H1 (cell line): ENCODE results near the gene FAM162A. TPM values are rescaled to one million over a fixed set of nuclear protein-coding genes. Genes with fewer than 3 reads are reported as not detected.

Experiments used
- CTCF ChIA-PET: fragments of 300-600 bp; sonication (Branson Sonifier 250); formaldehyde crosslinking; loops from one replicate; lab custom pipeline; 2021; ENCODE audit not compliant: partially characterized antibody; lab: Charles Lee
- POLR2A ChIA-PET: fragments of 300-600 bp; sonication (Branson Sonifier 250); formaldehyde crosslinking; loops from one replicate; lab custom pipeline; 2021; ENCODE audit warnings: inconsistent platforms; ENCODE audit not compliant: partially characterized antibody; lab: Charles Lee
- DNase-seq, 2 experiments: peaks; one replicate each; pipeline versions ENCODE4 v3.0.0 to v3.0.0-alpha.2; 2010 to 2022; ENCODE audit warnings: low spot score in 2 of 2, low read depth in 1 of 2, mixed read lengths in 1 of 2
- FAIRE-seq: peaks from 2 replicates; lab custom pipeline; 2011; peaks lifted over from hg19 to GRCh38; lab: Jason Lieb, UNC
- H2AFZ ChIP-seq: 2 replicates; pipeline ENCODE4 v1.8.1; 2012; ENCODE audit warnings: low read length, inconsistent platforms
- H2AK5ac ChIP-seq: 2 replicates; pipeline ENCODE4 v1.6.1; 2013; ENCODE audit warnings: low read depth, low read length
- H2BK120ac ChIP-seq: replicated peaks from 2 replicates; pipeline ENCODE3; 2013; ENCODE audit warnings: low read depth, low read length, inconsistent platforms
- H2BK12ac ChIP-seq: 2 replicates; pipeline ENCODE4 v1.6.1; 2013; ENCODE audit warnings: low read depth, low read length
- H2BK15ac ChIP-seq: 2 replicates; pipeline ENCODE4 v1.6.1; 2013; ENCODE audit warnings: low read length
- H2BK20ac ChIP-seq: 2 replicates; pipeline ENCODE4 v1.6.1; 2013; ENCODE audit warnings: low read length
- H2BK5ac ChIP-seq: 2 replicates; pipeline ENCODE4 v1.6.1; 2013; ENCODE audit warnings: low read depth, low read length
- H3K14ac ChIP-seq: 2 replicates; pipeline ENCODE4 v1.6.1; 2013; ENCODE audit warnings: inconsistent platforms; ENCODE audit not compliant: insufficient read length
- H3K18ac ChIP-seq: 2 replicates; pipeline ENCODE4 v1.6.1; 2013; ENCODE audit warnings: low read length; ENCODE audit errors: extremely low read depth
- H3K23ac ChIP-seq: 2 replicates; pipeline ENCODE4 v1.6.1; 2013; ENCODE audit warnings: inconsistent platforms; ENCODE audit not compliant: insufficient read length
- H3K23me2 ChIP-seq: 2 replicates; pipeline ENCODE4 v1.6.1; 2013; ENCODE audit warnings: low read depth, low read length
- H3K27ac ChIP-seq: 2 replicates; pipeline ENCODE4 v1.6.1; 2011; ENCODE audit warnings: low read depth, low read length, inconsistent platforms
- H3K27me3 ChIP-seq, 4 experiments: replicated peaks in 1 of 4; 1 replicate in 1 of 4; 2 replicates in 3 of 4; pipeline versions ENCODE4 v1.6.1 to v1.8.1; 2011 to 2013; ENCODE audit warnings: low read length in 3 of 4, mild to moderate bottlenecking in 3 of 4, inconsistent platforms in 2 of 4, mixed read lengths in 2 of 4, moderate library complexity in 1 of 4; ENCODE audit not compliant: control insufficient read depth in 3 of 4, insufficient read depth in 3 of 4; ENCODE audit errors: extremely low read depth in 1 of 4
- H3K36me3 ChIP-seq, 4 experiments: 2 replicates each; pipeline versions ENCODE4 v1.6.1 to v1.8.1; 2011 to 2013; ENCODE audit warnings: mild to moderate bottlenecking in 4 of 4, low read length in 3 of 4, moderate library complexity in 2 of 4, control low read depth in 1 of 4, inconsistent platforms in 1 of 4; ENCODE audit not compliant: insufficient read depth in 4 of 4, control insufficient read depth in 2 of 4
- H3K4ac ChIP-seq: replicated peaks from 2 replicates; pipeline ENCODE3; 2013; ENCODE audit warnings: low read length, low read depth, mixed read lengths, inconsistent platforms; ENCODE audit not compliant: insufficient read length
- H3K4me1 ChIP-seq, 4 experiments: replicated peaks in 1 of 4; 1 replicate in 1 of 4; 2 replicates in 3 of 4; pipeline versions ENCODE4 v1.6.1 to v1.8.1; 2011 to 2013; ENCODE audit warnings: low read length in 3 of 4, inconsistent platforms in 2 of 4, mixed read lengths in 1 of 4; ENCODE audit not compliant: insufficient read depth in 4 of 4, control insufficient read depth in 3 of 4
- H3K4me2 ChIP-seq, 2 experiments: 2 replicates each; pipeline versions ENCODE4 v1.6.1 to v1.8.1; 2011 to 2013; ENCODE audit warnings: low read depth in 2 of 2, low read length in 2 of 2, control low read depth in 1 of 2, inconsistent platforms in 1 of 2, mild to moderate bottlenecking in 1 of 2; ENCODE audit not compliant: insufficient read depth in 1 of 2
- H3K4me3 ChIP-seq, 4 experiments: fragments of 200-600, 300-600 bp in 1 of 4; sonication (generic), shearing (Covaris generic), sonication (Bioruptor Twin) in 1 of 4; 2 replicates each; pipeline versions ENCODE4 v1.5.1 to v1.8.1; 2011 to 2016; ENCODE audit warnings: low read length in 4 of 4, low read depth in 3 of 4, control low read depth in 2 of 4, inconsistent platforms in 2 of 4, mild to moderate bottlenecking in 2 of 4, mixed read lengths in 1 of 4, moderate library complexity in 1 of 4; ENCODE audit not compliant: insufficient read depth in 2 of 4; ENCODE audit errors: extremely low read depth in 1 of 4
- H3K56ac ChIP-seq: replicated peaks from 2 replicates; pipeline ENCODE3; 2013; ENCODE audit warnings: low read depth, mild to moderate bottlenecking, mixed read lengths, low read length, inconsistent platforms; ENCODE audit not compliant: insufficient read length
- H3K79me1 ChIP-seq: 2 replicates; pipeline ENCODE4 v1.6.1; 2013; ENCODE audit warnings: low read depth, low read length, control low read depth
- H3K79me2 ChIP-seq, 2 experiments: 2 replicates each; pipeline versions ENCODE4 v1.6.1 to v1.8.1; 2012 to 2013; ENCODE audit warnings: low read length in 2 of 2, mild to moderate bottlenecking in 2 of 2, inconsistent platforms in 1 of 2; ENCODE audit not compliant: insufficient read depth in 2 of 2, control insufficient read depth in 1 of 2
- H3K9ac ChIP-seq, 4 experiments: replicated peaks in 1 of 4; 1 replicate in 1 of 4; 2 replicates in 3 of 4; pipeline versions ENCODE4 v1.6.1 to v1.8.1; 2011 to 2013; ENCODE audit warnings: low read depth in 3 of 4, low read length in 3 of 4, control low read depth in 2 of 4, mild to moderate bottlenecking in 2 of 4, moderate library complexity in 2 of 4, inconsistent platforms in 1 of 4; ENCODE audit errors: extremely low read depth in 1 of 4
- H3K9me3 ChIP-seq, 2 experiments: 2 replicates each; pipeline versions ENCODE4 v1.6.1 to v1.8.1; 2012 to 2013; ENCODE audit warnings: mild to moderate bottlenecking in 2 of 2, moderate library complexity in 2 of 2, control low read depth in 1 of 2, inconsistent platforms in 1 of 2, low read depth in 1 of 2, low read length in 1 of 2, mixed read lengths in 1 of 2; ENCODE audit not compliant: insufficient read depth in 2 of 2
- H4K20me1 ChIP-seq, 2 experiments: replicated peaks in 1 of 2; 2 replicates each; pipeline versions ENCODE3 to v1.8.1; 2011 to 2013; ENCODE audit warnings: inconsistent platforms in 2 of 2, low read length in 2 of 2, mild to moderate bottlenecking in 1 of 2; ENCODE audit not compliant: insufficient read depth in 2 of 2, control insufficient read depth in 1 of 2
- H4K5ac ChIP-seq: 2 replicates; pipeline ENCODE4 v1.6.1; 2013; ENCODE audit warnings: low read length, low read depth, mixed read lengths, inconsistent platforms; ENCODE audit not compliant: insufficient read length
- H4K8ac ChIP-seq: 2 replicates; pipeline ENCODE4 v1.8.0; 2013; ENCODE audit warnings: mild to moderate bottlenecking, moderate library complexity, low read length, inconsistent platforms; ENCODE audit not compliant: insufficient read depth; ENCODE audit errors: extremely low read depth
- H4K91ac ChIP-seq: replicated peaks from 2 replicates; pipeline ENCODE3; 2013; ENCODE audit warnings: low read length, mixed read lengths, inconsistent platforms; ENCODE audit not compliant: insufficient read length
- CBX5 ChIP-seq: fragments of 300-800, 300-1000 bp; sonication (generic); IDR thresholded peaks from 2 replicates; pipeline ENCODE4 v1.7.1; 2016; ENCODE audit warnings: antibody characterized with exemption, low read length, low read depth
- CEBPB ChIP-seq: IDR thresholded peaks from 2 replicates; pipeline ENCODE4 v1.6.1; 2012; ENCODE audit warnings: low read depth, low read length
- RBBP5 ChIP-seq: IDR thresholded peaks from 2 replicates; pipeline ENCODE4 v1.7.1; 2012; ENCODE audit warnings: low read depth, mild to moderate bottlenecking, inconsistent platforms, low read length, moderate library complexity, borderline replicate concordance
- WGBS, 2 experiments: shearing (Covaris generic) in 1 of 2; methylation state at CpG; one replicate each; pipeline versions ENCODE4 v1.1.6 to v1.1.7; 2013 to 2015; ENCODE audit warnings: low lambda C conversion rate in 2 of 2, mixed read lengths in 2 of 2, inconsistent platforms in 1 of 2, low coverage in 1 of 2, missing lambda C conversion rate in 1 of 2; ENCODE audit not compliant: insufficient replicate concordance in 2 of 2, insufficient coverage in 1 of 2, insufficient read length in 1 of 2; ENCODE audit errors: extremely low coverage in 1 of 2, missing lambda C conversion rate in 1 of 2; 5-methylcytosine and 5-hydroxymethylcytosine counted together
- polyA plus RNA-seq, 7 experiments: library from polyadenylated mRNA; depleted of rRNA in 3 of 7; stranded (reverse) in 5 of 7; unstranded in 2 of 7; fragments of >200 nt in 5 of 7; fragments of 200-250 nt in 2 of 7; gene quantifications; 1 replicate in 5 of 7; 2 replicates in 1 of 7; 4 replicates in 1 of 7; pipeline versions ENCODE4 v1.2.1 to v1.2.3, GENCODE V29; 2011 to 2013; ENCODE audit warnings: missing spikeins in 2 of 7, mixed read lengths in 2 of 7
- total RNA-seq: library from RNA; stranded (reverse); fragmentation: NEBNext Ultra II Directional; extraction: Animal tissue kit (Norgen Biotek cat#: 25700); gene quantifications from 2 replicates; pipeline ENCODE4 v1.2.1, GENCODE V29; 2021

Gene FAM162A
- total and polyA plus RNA-seq, 2 of the 8 experiments (the other 6 are each of a cell fraction or from before 2014, with no cell fraction given): 38.2 to 59.7 TPM

DNA sequence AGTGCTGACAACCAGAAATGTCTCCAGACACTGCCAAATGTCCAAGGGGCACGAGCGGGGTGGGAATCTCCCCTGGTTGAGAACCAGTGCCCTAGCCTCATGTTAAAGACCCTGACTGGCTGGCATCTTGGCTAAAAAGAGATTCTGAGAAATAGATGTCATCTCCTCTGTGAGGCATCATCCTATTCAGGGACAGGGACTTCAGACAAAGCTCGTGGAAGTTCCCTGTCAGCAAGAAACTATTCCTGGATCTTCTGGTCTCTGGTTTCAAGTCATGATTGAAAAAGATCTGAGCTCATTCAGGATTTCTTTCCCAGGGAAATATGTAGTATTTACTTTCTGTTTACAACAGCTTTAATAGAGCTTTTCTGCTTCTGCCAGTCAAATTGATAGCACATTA lies 21.0 kb downstream of the FAM162A start:
- Histone ChIP-seq H4K8ac (no peak overlapping the region), H3K27me3 (no peaks in the 10 kb centered on the region), H3K56ac (no peak overlapping the region), H2AK5ac (no peak overlapping the region), H3K4me3 (no peak overlapping the region), H3K27ac (no peak overlapping the region), H2AFZ (no peak overlapping the region), H3K4me1 (no peaks in the 10 kb centered on the region), H2BK120ac (no peak overlapping the region), H4K20me1 (no peaks in the 10 kb centered on the region), H3K4ac (no peak overlapping the region), H3K18ac (no peak overlapping the region), H3K23me2 (no peaks in the 10 kb centered on the region), H3K23ac (no peak overlapping the region), H3K79me2 (no peaks in the 10 kb centered on the region), H3K14ac (no peak overlapping the region), H3K4me2 (no peak overlapping the region), H2BK5ac (no peak overlapping the region), H2BK15ac (no peak overlapping the region), H4K5ac (no peak overlapping the region), H4K91ac (no peak overlapping the region), H2BK20ac (no peak overlapping the region), H3K79me1 (no peaks in the 10 kb centered on the region), H3K36me3 (peaks cover 2 to 34% (median 24%) of the 10 kb centered on the region in 4 experiments), H3K9me3 (no peaks in the 10 kb centered on the region), H3K9ac (no peak overlapping the region), H2BK12ac (no peak overlapping the region)
- POLR2A ChIA-PET: no interaction called here
- CTCF ChIA-PET: interaction anchor here (0.6 to 1.6 kb wide), 2 partner anchors 11 to 29 kb away, joined by 3 to 9 read pairs; partner anchors contain the start of gene WDR5B
- DNase-seq (no peak), FAIRE-seq (no peak)
- WGBS, 2 experiments: 98% methylated on average over 3 of the region's 3 CpGs; no CpG with 5 or more reads in 1 of the 2 experiments
- TF ChIP-seq CBX5: no peak
- no peak for TF ChIP-seq CEBPB
- TF ChIP-seq RBBP5: no peak
